Left renal pelvis (tissue), 4 donors: ENCODE measurements around the gene BOD1L1. TPM values are rescaled to one million over a fixed set of nuclear protein-coding genes. Genes with fewer than 3 reads are reported as not detected.

ENCODE experiments used
- DNase-seq, 4 donors: peaks; one replicate each; pipeline ENCODE4 v3.0.0-alpha.2; 2013; ENCODE audit warnings: low read depth in 4 of 4, low spot score in 3 of 4
- polyA plus RNA-seq, 4 donors: library from polyadenylated mRNA; unstranded; fragments of 120-200 nt; gene quantifications; one replicate each; pipeline ENCODE4 v1.2.1, GENCODE V29; 2013; ENCODE audit not compliant: insufficient read length in 4 of 4

The BOD1L1 gene
- 10 to 100 TPM; 51.7 to 60.2 (median 56.0) TPM for polyA plus RNA-seq

GRCh38 chr4:13627606-13628311, at the start of gene BOD1L1:
Gene BOD1L1 (minus strand): TSS chr4:13627725. CDS start chr4:13627587, 138 bp downstream.
- peak; percentile 84 to 87 (median 86) for DNase-seq

GRCh38 chr4:13674971-13675370, 47.4 kb upstream of the BOD1L1 start:
- DNase-seq = no peak

- no peak for DNase-seq
These were observed 45.6 kb upstream of the BOD1L1 start for GRCh38 chr4:13673167-13673566.

- no peak for DNase-seq
These were observed 43.1 kb upstream of the BOD1L1 start for GRCh38 chr4:13670456-13671160.

- DNase-seq = no peak
These were observed 38.5 kb upstream of the BOD1L1 start for GRCh38 chr4:13665701-13666660.

- no peak for DNase-seq
These were observed 32.0 kb upstream of the BOD1L1 start for GRCh38 chr4:13659341-13660070.

- DNase-seq = peak in 2 of 4 donors; percentile 39 to 48
These were observed 29.3 kb upstream of the BOD1L1 start for GRCh38 chr4:13656569-13657405.

GRCh38 chr4:13654162-13654797, 26.8 kb upstream of the BOD1L1 start:
- peak in 3 of 4 donors; percentile 38 to 58 (median 50) for DNase-seq

GRCh38 chr4:13653766-13654161, 26.2 kb upstream of the BOD1L1 start:
- no peak for DNase-seq

- no peak for DNase-seq
These were observed 19.5 kb upstream of the BOD1L1 start for GRCh38 chr4:13647031-13647430.

- no peak for DNase-seq
These were observed 17.6 kb upstream of the BOD1L1 start for GRCh38 chr4:13645075-13645474.

- no peak for DNase-seq
These were observed 14.8 kb upstream of the BOD1L1 start for GRCh38 chr4:13642170-13642950.

- DNase-seq = no peak
These were observed 13.6 kb upstream of the BOD1L1 start for GRCh38 chr4:13641084-13641483.

GRCh38 chr4:13640149-13640940, 12.8 kb upstream of the BOD1L1 start:
- peak in 3 of 4 donors; percentile 41 to 52 (median 45) for DNase-seq

- no peak for DNase-seq
These were observed 7.8 kb upstream of the BOD1L1 start for GRCh38 chr4:13635286-13635799.

- no peak for DNase-seq
These were observed 6.1 kb upstream of the BOD1L1 start for GRCh38 chr4:13633671-13634070.

- no peak for DNase-seq
These were observed 333 bp downstream of the BOD1L1 start for GRCh38 chr4:13627178-13627605.
